ENCODE measurements around the gene IQCK.

DNA sequence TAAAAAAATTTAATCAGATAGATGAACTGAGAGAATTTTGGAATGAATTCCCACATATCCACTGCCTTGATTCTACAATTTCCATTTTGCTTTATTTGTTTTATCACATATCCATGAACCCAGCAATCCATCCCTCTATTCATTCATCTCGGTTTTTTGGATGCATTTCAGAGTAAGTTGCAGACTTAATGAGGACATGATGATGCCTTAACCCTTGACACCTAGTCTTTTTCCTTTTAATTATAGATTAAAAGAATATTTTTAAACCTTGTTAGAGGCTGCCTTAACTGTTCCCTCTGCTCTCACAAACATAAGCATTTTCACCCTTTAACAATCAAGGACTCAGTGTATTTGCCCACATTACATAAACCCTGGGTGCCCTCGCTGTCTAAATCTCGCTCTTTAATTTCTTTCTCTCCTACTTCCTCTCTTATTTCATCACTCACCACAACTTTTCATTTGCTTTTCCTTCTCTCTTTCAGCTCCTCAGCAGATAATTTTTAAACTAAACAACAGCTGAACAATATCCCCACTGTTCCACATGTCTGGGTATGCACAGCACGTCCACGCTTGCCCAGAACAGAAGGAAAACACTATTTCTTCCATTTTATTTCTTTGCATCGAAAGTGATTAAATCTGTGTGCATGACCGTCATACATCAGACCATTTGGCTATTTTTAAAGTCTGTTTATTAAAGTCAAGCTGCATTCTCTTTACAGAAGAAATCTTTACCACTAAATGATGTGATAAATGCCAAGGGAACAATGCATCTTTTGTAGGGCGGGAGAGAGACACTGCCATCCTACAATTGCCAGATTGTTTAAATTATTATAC, 39.9 kb downstream of the IQCK start:
- TF ChIP-seq, protein P1, sequence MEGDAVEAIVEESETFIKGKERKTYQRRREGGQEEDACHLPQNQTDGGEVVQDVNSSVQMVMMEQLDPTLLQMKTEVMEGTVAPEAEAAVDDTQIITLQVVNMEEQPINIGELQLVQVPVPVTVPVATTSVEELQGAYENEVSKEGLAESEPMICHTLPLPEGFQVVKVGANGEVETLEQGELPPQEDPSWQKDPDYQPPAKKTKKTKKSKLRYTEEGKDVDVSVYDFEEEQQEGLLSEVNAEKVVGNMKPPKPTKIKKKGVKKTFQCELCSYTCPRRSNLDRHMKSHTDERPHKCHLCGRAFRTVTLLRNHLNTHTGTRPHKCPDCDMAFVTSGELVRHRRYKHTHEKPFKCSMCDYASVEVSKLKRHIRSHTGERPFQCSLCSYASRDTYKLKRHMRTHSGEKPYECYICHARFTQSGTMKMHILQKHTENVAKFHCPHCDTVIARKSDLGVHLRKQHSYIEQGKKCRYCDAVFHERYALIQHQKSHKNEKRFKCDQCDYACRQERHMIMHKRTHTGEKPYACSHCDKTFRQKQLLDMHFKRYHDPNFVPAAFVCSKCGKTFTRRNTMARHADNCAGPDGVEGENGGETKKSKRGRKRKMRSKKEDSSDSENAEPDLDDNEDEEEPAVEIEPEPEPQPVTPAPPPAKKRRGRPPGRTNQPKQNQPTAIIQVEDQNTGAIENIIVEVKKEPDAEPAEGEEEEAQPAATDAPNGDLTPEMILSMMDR (IDR thresholded peaks at IDR 0.05): no peak
- TF ChIP-seq POLR2AphosphoS5 (IDR thresholded peaks at IDR 0.05) (no peak), POLR2A (IDR thresholded peaks at IDR 0.05) (no peak)

All from breast epithelium (tissue), 3 donors.